ENCODE measurements around the gene CNOT4. TPM values are rescaled to one million over a fixed set of nuclear protein-coding genes. Genes with fewer than 3 reads are reported as not detected.

Gene CNOT4
- total and polyA plus RNA-seq, 2 of the 8 experiments (the other 6 are each of a cell fraction or from before 2014, with no cell fraction given), result 10.9 to 25.8 TPM

- TF ChIP-seq MAX (IDR thresholded peaks at IDR 0.05) (no peak), YY1 (IDR thresholded peaks at IDR 0.05; ENCODE audit: low read depth, low read length) (no peak), RBBP5 (IDR thresholded peaks at IDR 0.05; ENCODE audit: borderline replicate concordance, low read depth, low read length) (no peak), GABPA (IDR thresholded peaks at IDR 0.05; ENCODE audit: borderline replicate concordance, insufficient read depth, low read length) (no peak), JUND (IDR thresholded peaks at IDR 0.05; ENCODE audit: low read length) (no peak)
Measured at GRCh38 chr7:135537905-135538304, 28.0 kb upstream of the CNOT4 start (continued).
